GM20431 (cell line): ENCODE results near the gene CDH22.

Experiments
- in situ Hi-C: fragments of 300-500 bp; cut with MseI, MboI; formaldehyde crosslinking; loops from one replicate; pipeline ENCODE4 v1.15.0; 2020; ENCODE audit warnings: low sequenced_read_pairs; ENCODE audit not compliant: unreplicated experiment

Gene CDH22

GRCh38 chr20:46325789-46326188 lies 17.5 kb upstream of the CDH22 start:
- in situ Hi-C loops = no loop called here

- in situ Hi-C loops = no loop called here
These were observed 16.8 kb upstream of the CDH22 start for GRCh38 chr20:46324960-46325703.

DNA sequence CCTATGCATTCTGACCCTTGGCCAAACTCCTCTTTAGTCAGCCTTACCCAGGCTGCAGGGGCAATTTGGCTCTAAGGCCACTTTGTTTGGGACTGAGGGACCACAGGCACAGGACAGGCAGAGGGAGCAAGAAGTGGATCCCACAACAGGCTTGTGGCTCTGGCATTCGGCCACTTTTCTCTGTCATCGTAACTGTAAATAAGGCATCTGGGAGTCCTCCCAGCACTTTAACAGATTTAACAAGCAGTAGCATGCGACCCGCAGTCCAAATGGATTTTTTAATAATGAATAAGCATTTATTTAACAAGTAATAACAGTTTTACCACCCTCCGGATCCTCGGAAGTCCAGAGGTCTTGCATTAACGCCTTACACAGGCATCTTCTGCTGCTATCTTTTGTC lies 16.1 kb upstream of the CDH22 start:
- in situ Hi-C loops = no loop called here

DNA sequence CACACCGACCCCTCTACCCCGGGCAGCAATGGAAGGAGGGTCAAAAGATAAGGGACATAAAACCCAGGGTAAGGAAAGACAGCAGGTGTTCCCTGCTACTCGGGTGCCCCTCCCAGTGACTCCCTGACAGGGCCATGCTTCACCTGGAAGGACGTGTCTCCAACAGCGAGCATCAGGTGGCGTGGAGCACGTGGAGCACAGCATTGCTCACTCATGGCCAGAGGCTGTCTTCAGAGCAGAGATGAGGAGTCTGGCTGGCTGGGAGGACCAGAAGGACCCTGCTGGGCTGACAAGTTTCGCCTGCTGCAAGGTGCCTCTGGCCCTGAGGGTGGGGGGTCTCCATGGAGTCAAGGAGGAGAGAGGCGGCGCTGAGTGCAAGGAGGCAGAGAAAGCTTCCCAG lies 15.3 kb upstream of the CDH22 start:
- in situ Hi-C loops = no loop called here

GRCh38 chr20:46322641-46323040 lies 14.3 kb upstream of the CDH22 start:
- in situ Hi-C loops = no loop called here

DNA sequence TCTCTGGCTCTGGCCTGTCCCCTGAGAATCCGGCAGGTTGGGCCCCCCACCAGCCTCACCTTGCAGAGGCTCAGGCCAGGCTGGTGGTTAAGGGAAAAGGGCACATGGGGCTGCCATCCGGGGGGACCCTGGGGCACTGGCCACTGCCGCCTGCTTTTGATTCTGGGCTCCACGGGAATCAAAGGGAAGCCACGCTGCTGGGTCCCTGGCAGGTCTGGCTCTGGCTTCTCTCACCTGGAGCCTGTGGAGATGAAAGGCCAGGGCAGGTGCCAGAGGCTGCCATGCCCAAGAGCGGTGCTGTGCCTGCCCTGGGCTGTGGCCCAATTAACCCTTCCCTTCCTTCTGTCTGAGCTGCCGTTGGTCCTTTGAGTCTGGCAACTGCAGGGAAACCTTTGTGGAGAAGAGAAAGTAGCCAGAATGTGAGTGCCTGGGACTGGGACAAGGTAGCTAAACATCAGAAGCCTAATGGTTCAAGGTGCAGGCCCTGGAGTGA lies 9.4 kb upstream of the CDH22 start:
- in situ Hi-C loops = no loop called here

DNA sequence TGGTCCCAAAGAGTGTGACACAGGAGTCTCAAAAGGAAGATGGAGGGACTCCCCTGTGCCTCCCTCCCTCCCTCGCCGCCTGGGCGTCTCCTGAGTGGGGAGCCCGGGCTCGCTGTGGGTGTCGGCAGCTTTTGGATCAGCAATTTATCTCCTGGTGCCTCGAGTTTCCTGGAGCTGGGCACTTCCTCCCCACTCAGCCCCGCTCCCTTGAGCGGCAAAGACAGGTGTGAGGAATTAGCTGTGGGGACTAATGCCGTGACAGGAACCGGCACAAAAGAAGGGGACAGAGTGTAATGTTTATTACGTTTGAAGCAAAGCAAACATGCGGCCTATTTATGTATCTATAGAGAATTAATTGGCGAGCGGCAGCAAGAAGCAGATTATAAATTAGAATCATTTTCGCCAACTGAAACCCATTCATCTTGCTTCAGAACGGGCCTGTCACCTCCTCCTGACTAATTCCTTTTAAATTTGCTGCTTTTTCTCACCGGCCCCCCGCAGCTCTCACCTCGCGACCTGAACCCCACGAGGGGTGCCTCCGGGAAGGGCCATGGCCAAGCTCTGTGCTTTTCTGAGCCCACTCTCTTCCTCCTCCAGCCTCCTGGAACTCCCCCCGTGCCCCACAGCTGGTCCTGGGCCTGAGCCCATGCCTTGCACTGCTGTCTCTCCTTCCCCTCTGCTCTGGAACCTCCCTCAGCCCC lies 8.8 kb upstream of the CDH22 start:
- in situ Hi-C loops = no loop called here

GRCh38 chr20:46315311-46315710 lies 7.0 kb upstream of the CDH22 start:
- in situ Hi-C loops = no loop called here

GRCh38 chr20:46312945-46313861 lies 4.9 kb upstream of the CDH22 start:
- in situ Hi-C loops = no loop called here

DNA sequence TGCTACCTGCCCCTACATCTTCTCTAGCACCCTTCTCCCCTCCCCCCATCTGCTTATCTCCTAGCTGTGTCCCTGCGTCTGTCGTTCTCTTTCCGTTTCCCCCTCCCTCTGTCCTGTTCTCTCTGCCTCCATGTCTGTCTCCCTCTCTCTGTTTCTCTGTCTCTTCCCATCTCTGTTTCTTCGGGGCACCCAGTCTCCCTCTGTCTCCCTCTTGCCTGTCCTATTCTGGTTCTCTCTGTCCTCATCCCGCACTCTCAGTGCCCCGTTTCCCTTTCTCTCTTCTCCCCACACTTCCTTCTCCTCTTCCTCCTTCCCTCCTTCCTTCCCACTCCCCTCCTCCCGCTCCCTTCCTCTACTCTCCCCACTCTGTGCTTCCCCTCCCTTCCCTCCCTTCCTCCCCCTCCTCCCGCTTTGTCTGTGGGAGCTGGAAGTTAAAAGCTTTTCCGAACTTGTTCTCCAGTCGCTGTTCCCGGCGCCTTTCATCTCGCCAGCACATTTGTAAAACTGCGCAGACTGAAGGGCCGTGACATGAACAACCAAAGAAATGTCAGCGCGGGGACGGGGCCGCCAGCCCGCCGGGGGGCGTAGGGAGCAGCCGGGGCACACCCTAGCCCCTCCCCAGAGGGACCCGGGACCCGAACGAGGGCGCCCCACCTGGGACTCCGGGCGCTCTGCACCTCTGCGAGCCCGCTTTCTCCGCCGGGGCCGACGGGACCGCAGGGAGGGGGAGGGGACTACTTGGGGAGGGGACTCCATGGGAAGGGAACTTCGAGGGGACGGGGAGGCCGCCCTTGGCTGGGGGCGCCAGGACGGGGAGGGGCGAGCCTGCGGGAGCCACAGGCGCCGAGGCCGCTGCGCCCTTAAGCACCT lies 4.0 kb upstream of the CDH22 start:
- in situ Hi-C loops = no loop called here

DNA sequence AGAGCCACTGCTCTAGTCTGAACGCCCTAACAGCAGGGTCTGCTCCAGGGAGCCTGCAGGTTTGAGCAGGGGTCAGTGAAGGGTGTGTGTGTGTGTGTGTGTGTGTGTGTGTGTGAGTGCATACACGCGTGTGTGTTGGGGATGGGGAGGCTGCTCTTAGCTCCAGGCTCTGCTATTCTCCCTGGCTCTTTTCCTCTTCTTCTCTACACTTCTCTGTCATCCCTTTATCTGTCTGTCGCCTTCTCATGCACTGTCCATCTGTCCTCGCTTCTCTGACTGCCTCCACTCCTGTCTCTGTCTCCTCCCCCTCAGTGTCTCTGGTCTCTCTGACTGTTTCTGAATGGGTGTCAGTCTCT lies 3.4 kb upstream of the CDH22 start:
- in situ Hi-C loops = no loop called here

- in situ Hi-C loops = no loop called here
These were observed 2.8 kb upstream of the CDH22 start for GRCh38 chr20:46311039-46311650.

- in situ Hi-C loops = no loop called here
These were observed 1.6 kb upstream of the CDH22 start for GRCh38 chr20:46309945-46310344.

GRCh38 chr20:46307999-46308257 lies 370 bp downstream of the CDH22 start:
- in situ Hi-C loops = no loop called here

DNA sequence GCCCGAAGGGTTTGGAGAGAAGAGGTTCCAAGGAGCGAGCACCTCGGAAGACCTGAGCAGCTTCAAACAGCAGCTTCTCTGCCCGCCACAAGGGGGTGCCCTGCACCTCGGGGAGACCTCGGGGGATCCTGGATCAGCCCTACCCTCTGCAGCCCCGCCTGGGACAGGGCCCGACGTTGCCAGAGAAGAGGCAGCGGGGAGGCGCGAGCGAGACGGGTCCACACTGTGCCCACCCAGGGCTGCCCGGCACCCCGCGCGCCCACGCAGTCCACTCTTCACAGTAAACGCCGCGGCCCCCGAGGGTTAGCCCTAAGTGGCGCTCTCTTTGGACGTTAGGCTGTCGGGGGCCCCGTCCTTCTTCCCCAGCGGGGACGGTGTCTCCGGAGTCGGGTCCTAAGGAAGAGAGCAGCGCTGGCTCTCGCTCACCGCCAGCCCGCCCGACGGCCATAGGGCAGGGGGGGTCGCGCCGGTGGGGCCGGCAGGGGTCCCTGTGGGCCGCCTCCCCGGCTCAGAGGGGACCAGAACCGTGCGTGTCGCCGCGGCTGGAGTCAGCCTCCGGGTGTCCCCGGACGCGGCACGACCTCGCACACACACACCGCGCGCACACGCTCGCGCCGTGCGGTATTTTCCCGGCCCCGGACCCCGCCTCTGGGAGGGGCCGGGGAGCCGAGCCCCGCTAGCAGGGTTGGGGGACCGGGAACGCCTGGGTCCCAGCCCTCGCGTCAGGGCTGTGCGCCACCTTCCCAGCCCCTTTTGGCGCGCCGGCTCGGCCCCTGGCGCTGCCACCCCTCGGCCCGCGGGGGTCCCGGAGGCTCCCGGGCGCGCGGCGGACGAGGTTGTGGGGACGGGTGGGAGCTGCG lies 929 bp downstream of the CDH22 start:
- in situ Hi-C loops = no loop called here

GRCh38 chr20:46306743-46307138 lies 1.6 kb downstream of the CDH22 start:
- in situ Hi-C loops = no loop called here

- in situ Hi-C loops = no loop called here
These were observed 2.3 kb downstream of the CDH22 start for GRCh38 chr20:46305973-46306360.

GRCh38 chr20:46305331-46305972 lies 2.8 kb downstream of the CDH22 start:
- in situ Hi-C loops = no loop called here
